Stimulated activated CD8-positive, alpha-beta memory T cell treated with anti-CD3 and anti-CD28 coated beads, Interleukin-2, amount 100 ng/mL, for 1 hour (primary cell): ENCODE results near the gene MAPK11.

ENCODE experiments used
- DNase-seq, 2 donors: peaks; one replicate each; pipeline ENCODE4 v3.0.0-alpha.2; 2020; ENCODE audit warnings: low read depth in 2 of 2

Gene MAPK11

DNA sequence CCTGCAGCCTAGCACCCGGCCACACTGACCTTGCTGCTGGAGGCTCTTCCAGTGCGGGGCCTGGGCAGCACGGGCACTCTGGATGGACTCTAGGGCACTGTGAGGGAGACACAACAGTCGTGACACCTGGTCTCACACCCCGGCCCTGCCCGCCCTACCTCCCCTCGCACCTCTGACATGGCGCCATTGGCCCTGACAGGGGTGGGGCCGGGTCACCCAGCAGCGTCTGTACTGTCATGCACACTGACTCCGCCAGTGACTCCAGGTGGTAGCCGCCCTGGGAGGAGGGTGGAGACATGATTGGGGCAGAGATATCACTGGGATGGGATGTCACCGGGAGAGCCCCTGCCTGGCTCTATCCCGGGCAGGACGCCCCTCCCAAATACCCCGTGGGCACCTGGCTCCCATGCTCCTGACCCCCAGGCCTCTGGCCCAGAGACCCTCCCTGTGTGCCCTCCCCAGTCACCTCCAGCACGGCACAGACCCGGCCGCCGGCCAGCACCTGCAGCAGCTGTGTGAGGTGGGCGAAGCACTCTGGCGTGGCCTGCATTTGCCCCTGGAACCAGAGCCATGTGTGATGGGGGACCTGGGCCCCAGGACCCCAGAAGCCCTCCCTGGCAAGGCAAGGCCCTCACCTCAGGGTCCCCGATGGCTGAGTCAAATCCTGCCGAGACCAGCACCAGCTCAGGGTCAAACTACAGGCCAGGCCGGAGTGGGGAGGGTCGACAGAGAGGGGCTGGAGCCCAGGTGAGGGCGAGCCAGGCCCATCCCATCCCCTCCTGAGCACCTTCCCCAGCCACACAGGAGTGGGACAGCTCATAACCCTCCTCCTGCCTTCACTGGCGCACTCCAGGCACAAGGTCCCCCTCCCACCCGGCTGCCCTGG lies 21.7 kb downstream of the MAPK11 start:
- no peak for DNase-seq

DNA sequence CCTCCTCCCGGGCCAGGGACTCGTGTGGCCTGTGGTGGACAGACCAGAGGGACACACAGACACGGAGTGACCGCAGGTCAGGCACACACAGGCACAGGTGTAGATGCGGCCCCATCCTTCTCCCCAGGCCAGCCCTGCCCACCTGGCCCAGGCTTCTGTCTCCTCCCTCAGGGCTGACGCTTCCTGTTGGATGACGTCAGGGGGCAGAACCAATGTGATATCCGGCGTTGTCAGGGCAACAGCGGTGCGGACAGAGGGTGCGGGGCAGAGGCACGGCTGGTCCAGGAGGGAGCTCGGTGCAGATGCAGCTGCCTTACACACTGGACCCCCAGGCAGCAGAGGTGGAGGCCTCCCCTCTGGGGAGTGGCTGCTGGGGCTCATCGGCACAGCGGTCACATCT lies 22.4 kb downstream of the MAPK11 start:
- DNase-seq: no peak

DNA sequence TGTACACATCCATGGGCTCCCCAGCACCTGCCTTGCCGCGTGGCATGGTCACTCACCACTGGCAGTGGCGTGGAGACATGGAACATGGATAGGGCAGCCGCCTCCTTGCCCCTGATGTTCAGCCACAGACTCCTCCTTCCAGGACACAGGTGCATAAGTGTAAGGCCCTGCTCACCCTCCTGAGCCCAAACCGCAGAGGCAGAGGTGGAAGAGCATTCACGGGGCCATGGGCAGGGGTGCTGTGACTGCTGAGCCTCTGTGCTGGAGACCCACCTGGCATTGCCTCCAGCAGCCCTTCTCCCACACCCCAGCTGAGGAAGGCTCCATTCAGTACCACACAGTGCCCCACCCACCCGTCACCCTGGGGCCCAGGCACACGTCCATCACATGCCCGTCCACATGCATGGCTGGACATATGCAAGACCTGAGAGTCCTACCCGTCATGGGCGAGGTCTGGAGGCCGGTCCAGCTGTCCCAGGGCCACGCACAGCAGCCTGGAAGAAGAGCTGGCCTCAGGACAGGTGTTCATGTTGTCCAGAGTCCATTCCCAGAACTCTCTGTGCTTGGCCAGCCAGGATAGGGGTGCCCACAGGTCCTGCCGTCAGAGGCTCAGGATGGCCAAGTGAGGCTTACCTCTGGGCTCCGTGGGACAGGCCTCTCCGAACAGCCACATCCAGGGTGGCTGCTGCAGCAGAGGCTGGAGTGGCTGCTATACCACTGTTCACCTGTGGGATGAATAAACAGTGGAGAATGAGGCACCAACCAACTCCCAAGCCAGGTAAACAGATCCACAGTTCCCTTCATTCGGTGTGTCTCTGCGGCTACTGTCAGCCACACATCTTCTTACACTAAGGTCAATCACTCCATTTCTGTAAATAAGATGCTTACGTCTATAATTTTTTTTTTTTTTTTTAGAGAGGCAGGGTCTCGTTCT lies 23.7 kb downstream of the MAPK11 start:
- no peak for DNase-seq

DNA sequence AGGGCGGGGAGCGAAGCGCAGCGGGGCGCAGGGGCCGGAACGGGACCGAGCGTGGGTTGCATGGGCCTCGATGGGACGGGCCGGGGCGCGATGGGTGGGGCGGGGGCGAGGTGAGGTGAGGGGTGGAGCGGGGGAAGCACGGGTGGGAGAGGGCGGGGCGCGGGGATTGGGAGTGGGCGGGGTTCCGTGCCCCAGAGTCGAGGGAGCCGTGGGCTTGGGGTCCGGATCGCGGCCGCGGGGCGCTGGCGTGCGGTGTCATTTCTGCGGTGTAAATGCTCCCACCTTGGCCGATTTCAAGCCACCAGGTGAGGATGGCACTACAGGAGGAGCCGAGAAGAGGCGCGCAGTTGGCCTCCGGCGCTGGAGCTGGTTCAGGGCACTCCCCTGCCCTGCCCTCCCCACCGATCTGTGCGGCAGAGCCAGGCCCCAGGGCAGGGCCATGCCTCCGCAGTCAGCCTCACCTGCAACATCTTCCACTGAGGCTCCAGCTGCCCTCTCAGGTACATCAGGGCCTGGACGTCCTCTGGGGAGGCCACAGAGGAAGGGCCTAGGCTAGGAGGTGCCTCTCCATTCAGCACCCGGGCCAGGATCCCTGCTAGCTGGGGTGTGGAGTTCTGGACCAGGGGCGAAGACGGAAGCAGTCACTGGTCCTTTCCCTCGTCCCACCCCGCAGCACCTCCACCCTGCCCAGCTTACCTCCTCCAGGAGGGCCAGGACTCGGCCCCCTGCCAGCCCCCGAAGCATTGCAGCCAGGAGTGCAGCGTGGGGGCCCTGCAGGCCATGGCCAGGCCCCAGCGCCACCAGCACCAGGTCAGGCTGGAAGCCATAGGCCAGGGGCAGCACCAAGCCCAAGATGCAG lies 24.7 kb downstream of the MAPK11 start:
- no peak for DNase-seq

DNA sequence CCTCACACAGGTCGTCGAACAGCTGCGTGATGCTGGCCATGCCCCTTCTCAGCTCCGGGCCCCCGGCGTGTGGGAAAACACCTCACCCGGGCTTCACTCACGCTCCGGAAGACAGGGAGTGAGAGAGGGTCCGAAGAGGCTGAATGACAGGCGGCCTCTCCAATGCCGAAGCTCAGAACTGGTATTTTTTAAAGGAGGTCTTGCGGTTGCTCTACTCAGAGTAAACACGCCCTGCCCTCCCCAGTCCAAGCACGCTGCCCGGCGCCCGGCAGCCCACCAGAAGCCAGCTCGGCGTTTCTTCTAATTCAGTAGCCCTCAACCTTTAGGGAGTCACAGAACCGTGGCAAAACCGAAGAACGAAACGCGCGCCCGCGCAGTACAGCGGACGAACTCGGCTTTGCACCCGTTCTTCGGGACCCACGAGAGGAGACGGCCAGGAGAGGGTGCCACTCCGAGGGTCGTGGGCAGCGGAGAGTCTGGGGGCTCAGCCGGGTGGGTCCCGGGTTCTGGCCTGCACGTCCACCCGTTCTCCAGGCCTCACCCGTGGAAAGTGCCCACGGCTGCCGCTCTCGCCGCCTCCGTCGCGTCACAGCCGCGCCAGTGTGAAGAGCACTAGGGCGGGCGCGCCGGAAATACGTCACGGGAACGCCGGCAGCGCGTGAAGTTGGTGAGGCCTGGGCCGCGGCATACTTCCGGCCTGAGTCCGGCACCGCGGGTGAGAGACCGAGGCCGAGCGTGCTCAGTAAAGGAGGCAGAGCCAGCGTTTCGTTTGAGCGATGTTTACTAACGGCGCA lies 25.6 kb downstream of the MAPK11 start, which contains the start of gene TUBGCP6:
Gene TUBGCP6, minus strand, starts transcription at position 604 of the 794 bp plus-strand sequence. Its CDS starts 564 bp downstream, at position 40.
- peak; percentile 84 to 85 for DNase-seq

DNA sequence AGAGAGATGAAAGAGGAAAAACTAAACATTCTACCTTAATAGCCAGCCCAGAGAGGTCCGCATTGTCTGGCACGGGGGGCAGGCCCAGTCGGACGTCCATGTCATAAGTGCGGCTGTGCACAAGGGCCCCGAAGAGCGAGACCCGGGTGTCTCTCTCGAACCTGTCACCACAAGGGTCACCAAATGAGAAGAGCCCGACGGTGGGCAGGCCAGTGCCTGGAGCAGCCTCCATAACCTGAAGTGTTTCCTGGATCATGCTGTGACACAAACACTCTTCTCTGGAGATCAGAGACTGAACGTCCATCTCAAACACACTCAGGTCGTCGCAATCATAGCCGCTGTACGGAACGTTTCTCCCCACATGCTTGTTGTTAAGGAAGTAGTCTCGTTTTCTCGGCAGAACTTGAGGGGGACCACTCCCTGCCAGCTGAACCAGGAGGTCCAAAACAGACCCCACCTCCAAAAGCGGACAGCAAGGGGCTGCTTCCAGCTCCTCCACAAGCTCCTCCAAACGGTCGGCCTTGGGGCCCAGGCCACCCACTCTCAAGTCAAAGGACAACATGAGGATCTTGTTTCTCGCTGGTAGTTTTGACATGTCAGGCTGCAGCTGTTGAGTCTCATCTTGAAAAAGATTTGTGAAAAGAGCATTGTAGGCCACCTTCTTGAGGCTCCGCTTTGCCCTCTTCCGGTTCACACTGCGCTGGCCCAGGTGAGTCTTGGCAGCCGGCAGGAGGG lies 26.3 kb downstream of the MAPK11 start:
- no peak for DNase-seq

DNA sequence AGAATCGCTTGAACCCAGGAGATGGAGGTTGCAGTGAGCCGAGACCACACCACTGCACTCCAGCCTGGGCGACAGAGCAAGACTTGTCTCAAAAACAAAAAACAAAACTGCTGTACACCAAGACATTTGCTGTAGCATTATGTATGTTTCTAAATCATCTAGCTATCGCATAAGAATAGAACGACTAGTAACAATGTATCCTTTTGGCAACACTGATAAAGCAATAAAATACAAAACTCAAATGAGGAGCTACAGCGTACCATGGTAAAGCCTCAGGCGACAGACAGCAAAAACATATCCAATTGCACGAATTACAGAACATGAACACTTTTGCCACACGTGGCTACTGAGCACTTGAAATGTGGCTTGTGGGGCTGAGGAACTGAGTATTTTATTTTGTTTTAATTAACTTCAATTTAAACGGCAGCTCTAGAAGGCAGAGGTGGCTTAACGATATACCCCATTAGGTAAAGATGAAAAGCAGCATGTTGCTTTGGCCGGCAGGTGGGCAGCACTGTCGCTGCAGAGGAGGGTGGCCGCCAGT lies 27.7 kb downstream of the MAPK11 start:
- DNase-seq: no peak

DNA sequence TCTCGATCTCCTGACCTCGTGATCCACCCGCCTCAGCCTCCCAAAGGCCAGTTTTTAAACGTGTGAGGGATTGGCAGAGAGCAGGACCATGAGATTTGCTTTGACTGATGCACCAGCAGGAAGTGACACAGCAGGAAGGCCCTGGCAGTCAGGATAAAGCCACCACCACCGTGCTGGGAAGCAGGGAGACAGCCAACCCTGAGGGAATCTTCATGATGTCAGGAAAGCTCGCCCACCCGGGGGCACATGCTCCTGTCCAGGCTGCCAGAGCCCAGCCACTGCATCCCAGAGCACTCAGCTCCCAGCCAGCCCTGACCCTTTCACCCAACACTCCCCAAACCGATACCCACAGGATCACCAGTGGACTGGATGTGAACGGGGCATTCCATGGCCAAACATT lies 31.4 kb downstream of the MAPK11 start:
- DNase-seq: no peak

DNA sequence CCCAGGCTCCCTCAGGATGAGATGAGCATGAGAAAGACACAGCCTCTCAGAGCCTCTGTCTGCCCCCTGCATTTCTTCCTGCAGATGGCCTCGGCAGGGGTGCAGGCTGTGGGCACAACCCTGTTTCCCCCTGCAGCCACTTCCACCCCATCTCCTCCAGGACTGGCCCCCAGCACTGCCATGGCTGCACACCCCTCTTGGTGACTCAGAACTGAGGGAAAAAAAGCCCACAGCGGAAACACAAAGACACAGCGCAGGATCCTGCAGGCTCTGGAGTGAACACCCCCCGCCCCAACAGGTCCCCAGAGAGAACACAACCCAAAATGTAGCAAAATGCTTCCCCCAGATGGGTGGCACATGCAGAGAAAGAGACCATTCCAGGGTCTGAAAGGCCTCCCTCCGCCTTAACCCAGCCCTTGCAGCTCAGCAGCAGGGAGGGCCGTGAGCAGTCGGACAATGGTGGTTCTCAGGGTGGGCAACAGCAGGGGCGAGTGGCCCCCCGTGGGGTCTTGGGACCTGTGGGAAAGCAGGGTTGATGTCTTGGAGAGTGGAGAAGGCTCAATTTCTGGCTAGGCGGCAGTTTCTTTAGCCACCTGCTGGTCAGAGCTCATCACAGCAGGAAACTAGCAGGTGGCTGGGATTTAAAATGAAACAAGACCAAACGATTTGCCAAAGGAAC lies 33.3 kb downstream of the MAPK11 start:
- no peak for DNase-seq

DNA sequence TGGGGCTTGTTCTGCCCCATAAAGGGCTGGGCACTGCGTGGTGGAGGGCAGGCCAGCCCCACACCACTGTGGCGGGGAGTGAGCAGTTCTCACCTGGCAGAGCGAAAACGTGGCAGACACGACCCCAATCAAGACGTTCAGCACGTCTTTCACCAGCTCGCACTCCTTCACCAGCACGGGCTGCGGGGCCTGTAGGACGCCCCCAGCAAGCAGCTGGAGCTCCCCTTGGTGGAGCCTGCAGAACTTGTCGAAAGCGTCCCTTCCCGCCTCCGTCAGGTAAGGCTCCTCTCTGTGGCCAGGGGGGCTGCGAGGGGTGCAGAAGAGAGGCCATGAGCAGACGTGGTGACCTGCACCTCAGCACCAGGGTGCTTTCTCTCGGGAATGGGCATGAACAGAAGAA lies 37.0 kb downstream of the MAPK11 start:
- DNase-seq: no peak

DNA sequence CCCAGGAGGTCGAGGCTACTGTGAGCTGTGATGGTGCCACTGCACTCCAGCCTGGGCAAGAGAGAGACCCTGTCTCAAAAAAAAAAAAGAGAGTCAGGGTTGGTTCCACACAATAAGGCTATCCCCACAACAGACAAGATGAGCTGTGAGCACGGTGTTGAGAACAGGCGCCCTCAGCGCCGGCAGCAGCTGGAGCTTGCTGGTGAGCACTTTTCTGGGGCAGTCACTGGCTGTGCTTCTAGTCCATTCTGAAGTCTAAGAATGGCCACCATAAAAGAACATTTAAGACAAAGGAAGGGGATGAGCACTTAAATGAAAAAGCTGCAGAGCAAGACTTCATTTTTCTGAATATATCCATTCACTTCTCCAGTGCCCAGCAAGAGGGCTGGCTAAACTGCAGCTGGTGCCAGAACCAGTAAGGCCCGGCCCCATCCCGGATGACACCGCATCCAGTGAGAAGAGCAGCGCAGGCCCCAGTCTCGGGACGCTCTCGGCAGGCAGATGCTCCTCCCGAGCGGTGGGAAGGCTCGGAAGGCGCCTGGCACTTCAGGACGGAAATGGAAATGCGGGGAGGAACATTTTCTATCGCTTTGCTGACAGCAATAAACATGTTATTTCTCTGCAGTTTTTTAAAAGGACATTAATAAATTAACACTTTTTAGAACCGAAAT lies 37.6 kb downstream of the MAPK11 start:
- DNase-seq: no peak

DNA sequence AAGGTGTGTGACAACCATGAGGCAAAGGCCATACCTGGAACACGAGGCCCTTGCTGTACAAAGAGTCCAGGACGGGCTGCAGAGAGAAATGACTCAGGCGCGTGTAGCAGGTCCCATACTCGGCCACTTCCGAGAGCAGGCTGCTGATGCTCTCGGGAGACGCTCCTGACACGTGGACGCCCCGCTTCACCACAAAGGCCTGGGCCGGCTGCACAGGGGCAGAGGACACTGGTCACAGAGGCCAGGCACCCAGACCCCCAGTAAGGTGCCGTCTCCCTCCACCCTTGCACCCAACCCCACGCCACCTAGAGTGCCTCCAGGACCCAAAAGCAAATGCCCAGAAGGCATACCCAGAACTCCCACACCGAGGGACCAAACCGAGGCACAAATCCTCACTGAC lies 40.8 kb downstream of the MAPK11 start:
- no peak for DNase-seq

DNA sequence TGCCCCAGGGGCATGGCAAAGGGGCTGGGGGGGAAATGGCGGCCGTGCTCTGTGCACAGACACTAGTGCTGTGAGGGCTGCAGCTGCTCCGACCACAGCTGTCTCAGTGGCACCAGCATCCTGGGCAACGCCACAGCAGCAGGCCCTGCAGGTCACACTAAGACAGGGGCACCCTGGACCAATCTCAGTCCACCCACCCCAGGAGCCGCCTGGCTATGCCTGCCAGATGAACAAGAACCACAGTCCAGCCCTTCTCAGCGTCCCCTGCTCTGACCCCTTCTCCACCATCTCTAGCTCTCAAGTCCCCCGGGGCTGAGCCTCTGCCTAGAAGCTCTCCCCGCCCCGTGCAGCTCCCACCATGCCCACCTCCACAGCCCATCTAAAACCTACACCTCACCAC lies 41.8 kb downstream of the MAPK11 start:
- DNase-seq: no peak

DNA sequence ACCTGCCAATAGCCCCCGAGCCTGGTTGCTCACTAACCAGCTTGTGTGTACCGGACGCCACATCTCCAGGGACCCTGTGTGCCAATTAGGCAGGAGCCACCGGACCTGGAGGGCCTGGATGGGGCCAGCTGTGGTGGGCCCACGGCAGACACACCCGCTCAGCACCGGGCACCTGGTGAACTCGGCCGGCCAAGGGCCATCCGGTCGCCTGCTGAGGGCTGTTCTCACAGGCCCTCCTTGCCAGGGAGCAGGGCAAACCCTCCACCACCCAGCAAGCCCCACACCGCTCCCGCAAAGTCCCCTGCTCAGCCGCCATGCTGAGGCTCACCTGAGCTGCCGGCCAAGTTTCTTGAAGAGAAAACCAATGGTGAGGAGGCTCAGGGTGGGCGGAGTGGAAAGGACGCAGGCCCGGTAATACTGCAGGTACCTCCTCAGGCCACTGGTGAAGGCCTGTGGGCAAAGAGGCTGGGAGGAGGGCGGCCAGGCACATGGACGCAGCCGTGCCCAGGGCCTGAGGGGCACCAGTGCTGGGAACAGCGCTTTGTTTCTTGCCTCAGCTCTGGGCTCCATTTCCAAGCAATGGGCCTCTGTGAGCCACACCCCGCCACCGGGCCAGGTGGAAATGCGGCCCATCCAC lies 42.5 kb downstream of the MAPK11 start:
- no peak for DNase-seq

DNA sequence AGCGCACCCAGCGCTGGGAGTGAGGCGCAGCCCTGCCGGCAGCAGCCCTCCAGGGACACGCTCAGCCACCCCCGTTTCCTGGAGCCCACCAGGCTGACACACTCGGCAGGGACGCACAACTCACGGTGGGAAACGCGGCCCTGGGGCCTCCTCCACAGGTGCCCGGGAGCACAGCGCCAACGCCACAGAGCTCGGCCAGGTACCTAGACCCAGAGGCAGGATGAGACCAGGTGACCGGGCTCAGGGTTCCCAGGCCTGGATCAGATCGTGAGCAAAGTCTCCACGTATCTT lies 43.4 kb downstream of the MAPK11 start:
- DNase-seq: no peak

DNA sequence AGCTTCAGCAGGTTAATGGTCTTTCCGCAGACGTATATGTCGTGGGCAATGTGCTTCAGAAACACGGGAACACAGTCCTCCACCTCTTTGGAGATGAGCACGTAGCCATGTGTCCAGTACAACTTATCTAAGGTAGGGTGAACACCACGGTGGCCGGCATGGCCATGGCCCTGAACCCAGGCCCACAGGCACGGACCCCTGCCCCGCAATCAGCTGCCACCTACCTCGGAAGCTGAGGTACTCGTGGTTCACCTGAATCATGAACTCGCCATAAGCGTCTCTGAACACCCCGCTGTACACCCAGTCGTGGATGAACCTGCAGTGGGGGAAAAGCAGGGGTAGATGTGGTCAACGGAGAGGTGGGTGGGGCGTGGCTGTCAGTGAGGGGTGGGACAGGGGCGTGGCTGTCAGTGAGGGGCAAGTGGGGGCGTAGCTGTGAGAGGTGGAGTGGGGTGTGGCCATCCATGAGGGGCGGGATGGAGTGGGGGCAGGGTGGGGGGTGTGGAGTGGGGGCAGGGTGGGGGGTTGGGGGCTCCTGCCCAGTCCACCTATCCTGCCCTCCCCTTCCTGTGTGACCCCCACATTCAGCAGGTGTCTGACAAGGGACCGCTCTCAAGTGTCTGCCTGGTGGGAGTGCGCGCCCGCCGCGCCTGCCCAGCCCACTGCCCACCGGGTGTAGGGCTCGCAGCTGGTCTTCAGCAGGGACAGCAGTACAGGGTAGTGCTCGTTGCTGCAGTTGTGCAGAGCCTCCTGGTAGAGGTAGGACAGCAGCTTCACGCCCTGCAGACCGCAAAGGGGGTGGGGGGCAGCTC lies 43.9 kb downstream of the MAPK11 start:
- DNase-seq: no peak

DNA sequence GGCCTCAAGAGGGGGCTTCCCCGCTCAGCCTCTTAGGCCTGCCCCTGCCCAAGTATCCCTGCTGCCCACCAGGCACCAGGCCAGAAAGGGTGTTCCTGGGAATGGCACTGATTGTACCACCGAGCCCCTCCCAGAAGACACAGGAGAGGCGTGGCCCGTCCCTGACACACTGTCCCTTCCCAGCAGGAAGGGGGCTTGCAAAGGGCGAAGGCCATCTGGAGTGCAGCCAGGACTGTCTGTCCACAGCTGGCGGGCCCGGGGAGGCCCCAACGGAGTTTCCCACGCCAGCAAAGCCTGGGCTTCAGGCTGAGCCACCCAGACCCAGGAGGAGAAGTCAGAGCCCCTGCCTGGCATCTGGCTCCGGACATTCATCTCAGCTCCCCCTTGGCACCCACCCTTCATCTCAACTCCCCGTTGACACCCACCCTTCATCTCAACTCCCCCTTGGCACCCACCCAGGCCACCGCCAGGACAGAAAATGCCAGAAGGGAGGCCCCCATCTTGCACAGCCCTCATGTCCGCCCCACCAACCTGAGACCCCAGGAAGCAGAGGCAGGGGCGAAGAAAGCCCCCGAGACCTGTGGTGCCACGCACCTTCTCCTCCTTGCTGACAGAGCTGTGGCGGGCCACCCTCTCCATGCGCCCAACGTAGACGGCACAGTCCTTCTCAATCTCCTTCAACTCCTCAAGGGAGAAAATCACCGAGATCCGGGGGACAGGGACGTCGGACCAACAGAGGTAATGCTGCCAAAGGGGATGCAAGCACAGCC lies 44.8 kb downstream of the MAPK11 start:
- DNase-seq: no peak
